NCI-H345 treated with DMSO at 0.1 percent for 48 hours (cell line): ENCODE measurements around the gene LY6G5C.

Experiments
- DNase-seq: peaks from one replicate; lab custom pipeline; 2025; ENCODE audit not compliant: unreplicated experiment; lab: John Stamatoyannopoulos, UW

Gene LY6G5C

GRCh38 chr6:31663126-31663960, 17.5 kb downstream of the LY6G5C start:
- DNase-seq = no peak

- no peak for DNase-seq
Measured at GRCh38 chr6:31662124-31662723, 18.6 kb downstream of the LY6G5C start.

- no peak for DNase-seq
Measured at GRCh38 chr6:31661262-31662123, 19.4 kb downstream of the LY6G5C start.

GRCh38 chr6:31660381-31661261, 20.2 kb downstream of the LY6G5C start, which contains the start of gene C6orf47:
TSS of gene C6orf47 (minus strand) at chr6:31660778. CDS start at chr6:31659947, 831 bp downstream.
- DNase-seq = peak; percentile 65

GRCh38 chr6:31659649-31660380, 21.1 kb downstream of the LY6G5C start:
- no peak for DNase-seq

GRCh38 chr6:31658983-31659648, 21.8 kb downstream of the LY6G5C start:
- DNase-seq = no peak

GRCh38 chr6:31658158-31658688, 22.6 kb downstream of the LY6G5C start:
- no peak for DNase-seq

- no peak for DNase-seq
Measured at GRCh38 chr6:31657406-31658157, 23.3 kb downstream of the LY6G5C start.

- DNase-seq = no peak
Measured at GRCh38 chr6:31655349-31656237, 25.3 kb downstream of the LY6G5C start, which contains the start of gene APOM. TSS of gene APOM (plus strand) at chr6:31655894. CDS start at chr6:31655967, 73 bp downstream.

- no peak for DNase-seq
Measured at GRCh38 chr6:31654574-31655348, 26.1 kb downstream of the LY6G5C start.

- DNase-seq = no peak
Measured at GRCh38 chr6:31652925-31653724, 27.7 kb downstream of the LY6G5C start.

GRCh38 chr6:31651602-31652191, 29.2 kb downstream of the LY6G5C start:
- DNase-seq = peak; percentile 26

- DNase-seq = no peak
Measured at GRCh38 chr6:31645325-31645724, 35.5 kb downstream of the LY6G5C start.

GRCh38 chr6:31643818-31644454, 36.9 kb downstream of the LY6G5C start:
- DNase-seq = no peak
